ENCODE results near the gene ABCD3. TPM values are rescaled to one million over a fixed set of nuclear protein-coding genes. Genes with fewer than 3 reads are reported as not detected.

ABCD3 gene
- total RNA-seq, 1 donor from 2014 or later = 38.4 TPM

DNA sequence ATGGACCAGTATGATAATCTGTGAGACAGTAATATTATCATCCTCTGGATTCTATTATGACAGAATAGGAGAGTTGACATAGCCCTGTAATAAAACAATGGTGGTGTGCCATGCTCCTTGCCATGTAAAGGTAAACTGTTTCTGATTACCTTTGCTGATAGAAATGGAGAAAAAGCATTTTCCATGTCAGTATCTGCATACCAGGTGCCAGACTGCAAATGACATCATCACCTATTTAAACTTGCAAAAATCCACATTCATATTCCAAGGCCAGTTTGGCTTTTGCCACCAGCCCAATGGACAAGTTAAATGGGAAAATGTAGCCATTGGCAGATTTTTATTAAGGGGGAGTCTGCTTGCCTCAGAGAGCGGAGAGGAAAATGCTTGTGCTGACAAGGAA lies 23.9 kb upstream of the ABCD3 start:
- no peaks in the 10 kb centered on the region for H3K79me2 ChIP-seq (ENCODE audit: insufficient read depth, low read length)
- DNase-seq (ENCODE audit: low read depth) (no peak), FAIRE-seq (no peak)
- no peak overlapping the region for H3K4me2 ChIP-seq (ENCODE audit: low read length)
- peaks cover 3% of the 10 kb centered on the region for H3K4me1 ChIP-seq (ENCODE audit: insufficient read depth, low read length)
- Mint-ChIP-seq H3K4me1 (ENCODE audit: low read depth, unreplicated experiment) (peaks cover 13% of the 10 kb centered on the region), H3K27ac (ENCODE audit: unreplicated experiment) (no peak overlapping the region), H3K9me3 (ENCODE audit: unreplicated experiment) (no peaks in the 10 kb centered on the region), H3K27me3 (ENCODE audit: low read depth, unreplicated experiment) (no peaks in the 10 kb centered on the region), H3K36me3 (ENCODE audit: low read depth, unreplicated experiment) (no peaks in the 10 kb centered on the region), H3K4me3 (ENCODE audit: unreplicated experiment) (no peak overlapping the region)
- TF ChIP-seq EZH2 (IDR thresholded peaks at IDR 0.05; ENCODE audit: insufficient read depth, low read length) = no peak
- no peaks in the 10 kb centered on the region for H3K36me3 ChIP-seq (ENCODE audit: insufficient read depth, low read length)
- H3K9me3 ChIP-seq (ENCODE audit: insufficient read depth, low read depth, low read length) = no peaks in the 10 kb centered on the region
- no peaks in the 10 kb centered on the region for H3K27me3 ChIP-seq (ENCODE audit: insufficient read depth, low read length)
- no peaks in the 10 kb centered on the region for H4K20me1 ChIP-seq (ENCODE audit: insufficient read depth, low read length)
- no peak overlapping the region for H3K9ac ChIP-seq (ENCODE audit: low read length)
- H2AFZ ChIP-seq (ENCODE audit: low read depth, low read length) = no peak overlapping the region
- no peak overlapping the region for H3K27ac ChIP-seq (ENCODE audit: low read depth, low read length)
- no peak overlapping the region for H3K4me3 ChIP-seq (ENCODE audit: insufficient read depth, low read depth, low read length)

DNA sequence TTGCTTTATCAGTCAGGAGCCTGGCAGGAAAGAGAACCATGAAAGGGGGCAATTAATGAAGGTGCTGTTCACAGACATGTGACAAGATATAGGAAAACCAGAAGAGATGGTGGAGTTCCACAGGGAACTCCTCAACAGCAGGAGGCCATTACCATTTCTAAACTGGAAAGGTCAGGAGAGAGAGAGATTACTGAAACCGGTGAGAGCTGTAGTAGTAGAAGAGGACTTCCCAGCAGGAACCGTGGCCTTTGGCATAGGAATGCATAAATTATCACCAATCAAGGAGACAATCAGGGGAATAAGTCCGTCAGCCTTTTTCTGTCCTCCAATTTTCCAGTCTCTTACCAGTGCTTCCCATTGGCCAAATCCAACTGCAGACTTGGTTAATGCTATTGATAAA lies 23.0 kb upstream of the ABCD3 start:
- no peaks in the 10 kb centered on the region for H3K27me3 Mint-ChIP-seq (ENCODE audit: low read depth, unreplicated experiment)
- TF ChIP-seq, protein P1, sequence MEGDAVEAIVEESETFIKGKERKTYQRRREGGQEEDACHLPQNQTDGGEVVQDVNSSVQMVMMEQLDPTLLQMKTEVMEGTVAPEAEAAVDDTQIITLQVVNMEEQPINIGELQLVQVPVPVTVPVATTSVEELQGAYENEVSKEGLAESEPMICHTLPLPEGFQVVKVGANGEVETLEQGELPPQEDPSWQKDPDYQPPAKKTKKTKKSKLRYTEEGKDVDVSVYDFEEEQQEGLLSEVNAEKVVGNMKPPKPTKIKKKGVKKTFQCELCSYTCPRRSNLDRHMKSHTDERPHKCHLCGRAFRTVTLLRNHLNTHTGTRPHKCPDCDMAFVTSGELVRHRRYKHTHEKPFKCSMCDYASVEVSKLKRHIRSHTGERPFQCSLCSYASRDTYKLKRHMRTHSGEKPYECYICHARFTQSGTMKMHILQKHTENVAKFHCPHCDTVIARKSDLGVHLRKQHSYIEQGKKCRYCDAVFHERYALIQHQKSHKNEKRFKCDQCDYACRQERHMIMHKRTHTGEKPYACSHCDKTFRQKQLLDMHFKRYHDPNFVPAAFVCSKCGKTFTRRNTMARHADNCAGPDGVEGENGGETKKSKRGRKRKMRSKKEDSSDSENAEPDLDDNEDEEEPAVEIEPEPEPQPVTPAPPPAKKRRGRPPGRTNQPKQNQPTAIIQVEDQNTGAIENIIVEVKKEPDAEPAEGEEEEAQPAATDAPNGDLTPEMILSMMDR (IDR thresholded peaks at IDR 0.05; ENCODE audit: insufficient read depth, low read depth, low read length) = no peak
- no peak for TF ChIP-seq EZH2 (IDR thresholded peaks at IDR 0.05; ENCODE audit: insufficient read depth, low read length)
- FAIRE-seq = no peak

DNA sequence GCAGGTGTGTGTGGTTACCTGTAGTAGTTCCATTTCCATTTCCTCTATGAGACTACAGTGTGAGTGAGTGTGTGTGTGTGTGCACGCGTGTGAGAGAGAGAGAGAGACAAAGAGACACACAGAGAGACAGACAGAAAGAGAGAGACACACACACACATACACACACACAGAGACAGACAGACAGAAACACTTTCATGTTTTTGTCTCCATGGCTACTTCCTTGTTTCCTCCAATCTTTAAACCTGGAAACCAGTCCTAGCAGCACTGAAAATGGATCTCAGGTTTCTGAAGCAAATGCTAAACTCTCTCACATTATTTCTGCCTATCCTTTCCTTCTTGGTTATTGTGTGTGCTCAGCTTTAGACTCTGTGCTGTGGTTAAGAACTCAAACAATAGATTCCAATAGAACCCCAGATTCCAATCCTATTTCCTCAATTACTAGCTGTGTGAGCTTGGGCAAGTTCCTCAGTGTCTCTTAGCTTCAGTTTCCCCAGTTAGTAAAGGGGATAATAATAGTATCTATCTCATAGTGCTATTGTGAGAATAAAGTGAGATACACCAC lies 22.4 kb upstream of the ABCD3 start:
- no peaks in the 10 kb centered on the region for H3K9me3 Mint-ChIP-seq (ENCODE audit: unreplicated experiment)
- DNase-seq (ENCODE audit: low read depth) (no peak), FAIRE-seq (no peak)
- H3K4me3 Mint-ChIP-seq (ENCODE audit: unreplicated experiment) = no peak overlapping the region
- Histone ChIP-seq H3K9me3 (ENCODE audit: insufficient read depth, low read depth, low read length) (no peaks in the 10 kb centered on the region), H3K4me2 (ENCODE audit: low read length) (no peak overlapping the region), H3K9ac (ENCODE audit: low read length) (no peak overlapping the region), H3K27ac (ENCODE audit: low read depth, low read length) (no peak overlapping the region), H3K27me3 (ENCODE audit: insufficient read depth, low read length) (no peaks in the 10 kb centered on the region), H3K4me1 (ENCODE audit: insufficient read depth, low read length) (peaks cover 3% of the 10 kb centered on the region), H4K20me1 (ENCODE audit: insufficient read depth, low read length) (no peaks in the 10 kb centered on the region), H3K79me2 (ENCODE audit: insufficient read depth, low read length) (no peaks in the 10 kb centered on the region), H3K36me3 (ENCODE audit: insufficient read depth, low read length) (no peaks in the 10 kb centered on the region), H2AFZ (ENCODE audit: low read depth, low read length) (no peak overlapping the region), H3K4me3 (ENCODE audit: insufficient read depth, low read depth, low read length) (no peak overlapping the region)
- TF ChIP-seq, protein P1 (IDR thresholded peaks at IDR 0.05; ENCODE audit: insufficient read depth, low read depth, low read length) = no peak
- no peak for TF ChIP-seq EZH2 (IDR thresholded peaks at IDR 0.05; ENCODE audit: insufficient read depth, low read length)
- H3K27me3 Mint-ChIP-seq (ENCODE audit: low read depth, unreplicated experiment) = no peaks in the 10 kb centered on the region
- H3K4me1 Mint-ChIP-seq (ENCODE audit: low read depth, unreplicated experiment) = peaks cover 13% of the 10 kb centered on the region
- peak overlapping the region; percentile 4 for H3K27ac Mint-ChIP-seq (ENCODE audit: unreplicated experiment)
- H3K36me3 Mint-ChIP-seq (ENCODE audit: low read depth, unreplicated experiment) = no peaks in the 10 kb centered on the region

More for the DNA sequence above, 23.0 kb upstream of the ABCD3 start:
- Histone ChIP-seq H3K4me3 (ENCODE audit: insufficient read depth, low read depth, low read length) (no peak overlapping the region), H3K4me1 (ENCODE audit: insufficient read depth, low read length) (peaks cover 3% of the 10 kb centered on the region), H3K79me2 (ENCODE audit: insufficient read depth, low read length) (no peaks in the 10 kb centered on the region), H3K9me3 (ENCODE audit: insufficient read depth, low read depth, low read length) (no peaks in the 10 kb centered on the region), H3K36me3 (ENCODE audit: insufficient read depth, low read length) (no peaks in the 10 kb centered on the region), H2AFZ (ENCODE audit: low read depth, low read length) (no peak overlapping the region), H4K20me1 (ENCODE audit: insufficient read depth, low read length) (no peaks in the 10 kb centered on the region), H3K9ac (ENCODE audit: low read length) (no peak overlapping the region), H3K27ac (ENCODE audit: low read depth, low read length) (no peak overlapping the region), H3K27me3 (ENCODE audit: insufficient read depth, low read length) (no peaks in the 10 kb centered on the region), H3K4me2 (ENCODE audit: low read length) (no peak overlapping the region)
- H3K4me1 Mint-ChIP-seq (ENCODE audit: low read depth, unreplicated experiment) = peaks cover 13% of the 10 kb centered on the region
- no peak for DNase-seq (ENCODE audit: low read depth)
- H3K27ac Mint-ChIP-seq (ENCODE audit: unreplicated experiment) = no peak overlapping the region
- no peaks in the 10 kb centered on the region for H3K9me3 Mint-ChIP-seq (ENCODE audit: unreplicated experiment)
- no peaks in the 10 kb centered on the region for H3K36me3 Mint-ChIP-seq (ENCODE audit: low read depth, unreplicated experiment)
- H3K4me3 Mint-ChIP-seq (ENCODE audit: unreplicated experiment) = no peak overlapping the region

All from astrocyte (in vitro differentiated cells and primary cell).